Activated CD8-positive, alpha-beta memory T cell treated with anti-CD3 and anti-CD28 coated beads for 48 hours (primary cell): ENCODE data around the gene TOMM22.

Experiments used
- DNase-seq, 3 experiments: peaks; one replicate each; pipeline ENCODE4 v3.0.0-alpha.2; 2020; ENCODE audit warnings: low read depth in 2 of 3, low spot score in 2 of 3

Gene TOMM22

DNA sequence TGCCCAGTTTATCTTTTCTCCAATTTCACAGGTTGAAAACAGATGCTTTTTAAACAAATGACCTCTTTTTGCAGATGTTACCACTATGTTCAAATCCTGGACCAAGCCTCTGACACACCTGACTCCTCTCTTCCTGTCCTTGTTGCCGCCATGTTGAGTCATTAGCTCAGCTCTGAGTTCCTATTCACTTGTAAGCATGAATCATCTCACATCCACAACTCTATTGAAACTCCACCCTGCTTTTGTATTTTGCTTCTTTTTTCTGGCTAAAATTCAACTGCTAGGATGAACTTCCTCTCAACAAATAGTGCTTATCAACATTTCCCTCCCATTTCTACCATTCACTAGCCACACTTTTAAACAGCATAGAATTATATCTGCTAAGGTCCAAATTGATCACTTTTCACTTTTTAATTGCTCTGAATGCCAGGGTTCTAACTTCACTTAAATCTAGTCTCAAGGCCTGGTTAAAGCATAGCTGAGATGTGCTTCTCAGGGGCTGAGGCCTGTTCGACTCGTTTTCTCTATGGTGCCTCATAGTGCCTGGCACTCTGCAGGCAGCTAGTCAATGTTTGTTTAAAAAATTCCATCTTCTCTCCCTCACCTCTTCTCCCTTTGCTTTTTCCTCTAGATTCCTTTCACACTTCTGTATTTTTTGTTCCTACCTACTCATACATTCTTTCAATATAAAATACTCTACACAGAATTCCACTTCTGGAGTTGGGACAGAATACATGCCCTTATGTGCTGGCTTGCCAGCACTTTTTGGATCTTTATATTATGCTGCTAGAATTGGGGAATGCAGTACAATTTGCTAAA is 15.1 kb downstream of the TOMM22 start:
- DNase-seq: no peak

DNA sequence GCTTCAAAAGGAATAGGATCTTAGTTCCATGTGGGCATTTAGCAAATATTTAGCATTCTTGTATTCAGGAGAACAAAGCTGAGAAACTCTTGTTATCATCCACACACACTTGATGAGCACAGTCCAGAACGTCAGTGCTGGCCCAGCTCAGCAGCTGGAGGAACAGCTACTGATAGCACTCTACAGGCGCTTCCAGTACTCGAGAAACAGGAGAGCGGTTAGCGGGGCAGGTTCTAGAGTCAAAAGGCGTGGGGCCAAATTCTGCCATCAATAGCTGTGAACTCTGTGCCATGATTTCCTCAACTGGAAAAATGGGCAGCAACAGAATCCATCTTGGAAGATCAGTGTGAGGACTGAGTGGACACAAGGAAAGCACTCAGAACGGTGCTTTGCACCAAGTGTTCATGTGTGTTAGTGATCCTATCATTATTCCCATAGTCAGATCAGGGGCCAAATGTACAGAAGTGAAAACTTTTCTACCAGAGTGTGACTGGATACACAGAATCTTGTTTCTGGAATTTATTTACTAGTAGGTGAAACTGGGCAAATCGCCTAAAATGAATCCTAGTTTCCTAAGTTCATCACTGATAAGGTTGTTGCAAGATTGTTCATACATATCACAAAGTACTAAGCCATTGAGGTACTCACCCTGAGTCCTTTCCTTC is 15.8 kb downstream of the TOMM22 start:
- no peak for DNase-seq

DNA sequence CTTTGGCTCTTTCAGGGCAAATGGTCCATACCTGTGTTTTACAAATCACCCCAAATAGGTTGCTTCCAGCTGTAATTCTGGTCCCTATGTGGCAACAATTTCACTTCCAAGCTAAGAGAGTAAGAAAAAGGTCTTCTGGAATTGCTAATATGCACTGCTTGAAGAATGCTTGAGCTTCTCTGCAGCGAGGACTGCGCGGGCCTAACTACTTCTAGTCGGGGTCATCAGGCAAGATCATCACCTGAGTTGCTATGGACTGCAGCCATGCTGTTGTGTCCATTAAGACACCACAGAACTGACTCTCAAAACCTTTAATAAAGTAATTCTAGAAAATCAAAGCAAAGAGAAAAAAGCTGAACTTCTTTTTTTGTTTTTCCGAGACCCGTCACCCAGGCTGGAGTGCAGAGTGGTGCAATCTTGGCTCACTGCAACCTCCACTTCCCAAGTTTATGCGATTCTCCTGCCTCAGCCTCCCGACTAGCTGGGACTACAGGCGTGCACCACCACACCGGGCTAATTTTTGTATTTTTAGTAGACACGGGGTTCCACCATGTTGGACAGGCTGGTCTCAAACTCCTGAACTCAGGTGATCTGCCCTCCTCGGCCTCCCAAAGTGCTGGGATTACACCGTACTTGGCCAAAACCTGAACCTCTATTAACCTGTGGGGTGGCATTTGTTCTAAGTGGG is 16.8 kb downstream of the TOMM22 start:
- DNase-seq: no peak

DNA sequence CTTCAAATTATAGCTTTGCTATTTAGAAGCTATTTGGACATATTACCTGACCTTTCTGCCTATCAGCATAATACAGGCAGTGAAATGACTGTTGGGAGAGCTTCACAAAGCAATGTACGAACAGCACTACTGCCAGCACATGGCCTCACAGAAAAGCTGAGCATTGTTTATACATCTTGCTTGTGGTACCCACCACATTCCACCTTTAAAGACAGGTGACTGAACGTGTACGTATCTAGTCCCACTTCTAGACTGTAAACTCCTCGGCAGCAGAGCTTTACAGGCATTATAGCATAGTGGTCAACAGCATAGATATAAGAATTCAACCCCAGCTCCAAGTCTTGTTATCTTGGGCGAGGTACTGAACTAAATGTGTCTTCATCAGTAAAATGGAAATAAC is 17.4 kb downstream of the TOMM22 start:
- no peak for DNase-seq

DNA sequence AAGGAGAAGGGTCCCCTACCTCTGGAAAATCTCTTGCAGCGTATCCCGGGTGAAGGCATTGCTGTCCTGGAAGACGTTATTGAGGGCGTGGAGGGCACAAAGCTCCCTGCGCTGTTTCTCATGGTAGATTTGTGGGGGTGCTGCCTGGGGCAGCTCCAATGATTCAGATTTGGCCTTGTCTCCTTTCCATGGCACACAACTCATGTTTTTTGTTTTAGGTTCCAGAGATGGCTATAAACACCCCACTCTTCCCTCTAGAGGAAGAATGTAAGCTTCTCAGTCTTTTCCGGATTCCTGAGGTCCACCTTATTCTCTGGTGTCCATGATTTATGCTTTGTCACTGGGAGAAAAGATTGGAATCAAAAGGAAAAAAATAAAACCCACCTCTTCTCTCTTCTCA is 18.0 kb downstream of the TOMM22 start:
- no peak for DNase-seq

DNA sequence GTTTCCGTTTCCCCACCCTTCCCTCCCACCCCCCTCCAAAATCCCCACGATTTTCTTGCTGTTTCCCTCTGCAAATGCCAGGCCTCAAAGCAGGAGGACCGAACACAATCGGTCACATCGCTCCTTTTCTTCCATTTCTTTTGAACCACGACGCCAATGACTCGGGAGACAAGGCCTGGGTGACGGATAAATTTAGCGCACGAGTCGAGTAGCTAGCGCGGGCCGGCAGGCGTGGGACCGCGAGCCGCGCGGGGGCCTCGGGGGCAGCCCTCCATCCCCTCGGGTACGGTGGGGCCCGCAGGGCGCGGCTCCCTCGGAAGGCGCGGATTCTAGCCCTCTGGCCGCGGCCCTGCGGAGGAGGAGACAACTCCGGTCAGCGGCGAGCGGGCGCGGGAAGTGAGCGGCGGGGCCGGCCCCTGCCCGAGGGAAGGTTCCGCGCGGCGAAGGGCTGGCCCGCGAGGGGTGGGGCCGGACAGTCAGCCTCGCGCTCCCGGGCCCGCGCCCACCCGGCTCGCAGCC is 18.6 kb downstream of the TOMM22 start:
- peak in 2 of 3 experiments; percentile 15 to 17 for DNase-seq

DNA sequence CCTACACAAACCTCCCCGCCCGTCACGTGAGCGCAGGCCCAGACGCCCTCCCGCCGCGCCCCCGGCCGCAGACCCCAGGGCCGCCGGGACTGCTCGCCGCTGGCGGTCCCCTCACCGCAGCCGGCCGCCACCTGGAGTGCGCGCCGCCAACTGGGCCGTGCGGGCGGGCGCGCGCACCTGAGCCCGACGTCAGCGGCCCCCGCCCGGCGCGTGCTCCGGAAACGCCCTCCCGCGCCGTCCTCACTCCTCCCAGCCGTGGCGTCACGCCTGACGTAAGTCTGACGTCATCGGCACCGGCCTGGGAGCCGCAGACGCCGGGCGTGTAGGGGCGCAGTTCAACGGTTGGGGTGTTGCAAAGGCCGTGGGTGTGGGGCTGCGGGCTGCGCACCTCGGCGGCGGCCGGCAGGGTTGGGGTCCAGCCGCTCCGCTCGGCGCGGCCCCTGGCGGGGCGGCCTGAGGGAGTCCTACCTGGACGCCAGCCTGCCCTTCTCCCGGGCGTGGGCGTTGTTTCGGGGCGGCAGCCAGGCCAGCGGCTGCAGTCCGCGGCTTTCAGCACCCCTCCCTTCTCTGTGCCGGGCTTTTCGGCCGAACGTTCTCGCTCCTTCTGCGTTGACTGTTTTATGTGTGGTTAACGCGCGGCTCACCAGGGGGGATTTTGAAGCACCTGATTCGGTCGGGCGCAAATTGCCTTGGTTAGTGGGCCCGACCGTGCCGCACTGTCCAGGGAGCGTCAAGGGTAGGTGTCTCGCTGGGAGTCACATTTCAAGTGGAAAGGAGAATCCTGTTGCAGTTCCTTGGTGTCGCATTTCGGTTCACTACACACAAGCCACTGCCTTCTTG is 19.3 kb downstream of the TOMM22 start, which contains the start of gene JOSD1:
Gene JOSD1 (minus strand): TSS at position 155 of the 840 bp plus-strand sequence. CDS start 956 bp downstream, outside the sequence.
- DNase-seq: peak; percentile 95 to 100 (median 99)

DNA sequence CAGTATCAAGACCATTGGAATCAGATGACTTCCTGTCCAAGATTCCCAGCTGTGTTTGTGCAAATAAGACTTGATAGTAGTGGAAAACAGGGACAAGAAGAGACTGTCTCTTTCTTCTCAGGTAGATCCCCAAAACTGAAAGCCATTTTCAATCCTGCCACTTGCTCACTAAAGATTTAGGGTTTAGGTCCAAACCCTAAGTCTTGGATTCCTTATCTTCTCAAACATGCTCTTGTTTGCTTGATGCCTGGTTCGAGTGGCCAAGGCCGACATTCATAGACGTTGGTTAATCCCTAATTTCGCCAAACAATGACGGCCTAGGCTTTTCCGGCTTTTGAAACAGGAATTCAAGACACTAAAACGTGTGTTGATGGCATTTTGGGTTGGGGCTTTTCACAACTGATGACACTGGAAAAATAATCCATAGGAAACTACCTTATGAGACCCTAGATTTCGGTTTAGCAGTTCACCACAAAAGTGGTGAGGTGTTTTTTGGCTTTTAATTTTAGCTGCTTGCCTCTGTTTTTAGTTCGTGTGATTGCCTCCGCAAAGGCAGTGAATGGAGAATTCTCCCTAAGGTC is 23.0 kb downstream of the TOMM22 start:
- DNase-seq: no peak

DNA sequence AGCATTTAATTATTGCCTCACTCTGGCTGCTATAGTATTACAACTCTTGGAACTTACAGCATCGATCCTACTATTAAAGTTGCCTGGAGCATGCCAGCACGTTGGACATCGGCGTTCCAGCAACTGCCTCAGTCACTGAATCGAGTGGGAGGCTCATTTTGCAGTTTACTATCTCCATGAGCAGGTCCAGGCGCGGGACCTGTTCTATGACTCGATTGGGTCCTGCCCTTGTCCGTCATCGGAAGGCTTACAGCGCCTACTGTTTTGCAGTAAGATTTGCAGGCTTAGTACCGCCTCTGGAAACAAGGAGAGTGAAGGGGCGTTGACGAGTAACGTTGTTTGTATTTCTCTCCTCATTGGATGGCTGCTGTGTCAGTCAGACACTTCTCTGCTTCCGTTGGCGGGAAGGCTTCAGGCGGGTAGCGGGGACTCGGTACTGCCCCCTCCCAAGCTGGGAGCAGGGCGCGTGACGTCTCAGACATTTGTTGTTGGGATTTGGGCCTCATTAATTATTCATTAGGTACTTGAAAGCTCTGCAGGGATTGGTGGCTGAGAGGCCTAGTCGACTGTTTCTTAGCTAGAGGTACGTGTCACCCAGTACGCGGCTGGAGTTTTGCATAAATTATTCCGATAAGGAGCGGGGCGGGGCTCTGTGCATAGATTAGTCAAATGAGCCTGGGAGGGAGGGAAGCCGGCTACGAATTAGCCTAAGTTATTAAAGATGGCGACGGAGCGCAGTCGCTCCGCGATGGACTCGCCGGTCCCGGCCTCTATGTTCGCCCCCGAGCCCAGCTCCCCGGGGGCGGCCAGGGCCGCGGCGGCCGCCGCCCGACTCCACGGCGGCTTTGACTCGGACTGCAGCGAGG is 23.7 kb downstream of the TOMM22 start, which contains the start of gene GTPBP1:
Gene GTPBP1 (plus strand): TSS at position 710 of the 866 bp plus-strand sequence. CDS start 12 bp downstream, at position 722.
- peak; percentile 75 to 89 (median 86) for DNase-seq

DNA sequence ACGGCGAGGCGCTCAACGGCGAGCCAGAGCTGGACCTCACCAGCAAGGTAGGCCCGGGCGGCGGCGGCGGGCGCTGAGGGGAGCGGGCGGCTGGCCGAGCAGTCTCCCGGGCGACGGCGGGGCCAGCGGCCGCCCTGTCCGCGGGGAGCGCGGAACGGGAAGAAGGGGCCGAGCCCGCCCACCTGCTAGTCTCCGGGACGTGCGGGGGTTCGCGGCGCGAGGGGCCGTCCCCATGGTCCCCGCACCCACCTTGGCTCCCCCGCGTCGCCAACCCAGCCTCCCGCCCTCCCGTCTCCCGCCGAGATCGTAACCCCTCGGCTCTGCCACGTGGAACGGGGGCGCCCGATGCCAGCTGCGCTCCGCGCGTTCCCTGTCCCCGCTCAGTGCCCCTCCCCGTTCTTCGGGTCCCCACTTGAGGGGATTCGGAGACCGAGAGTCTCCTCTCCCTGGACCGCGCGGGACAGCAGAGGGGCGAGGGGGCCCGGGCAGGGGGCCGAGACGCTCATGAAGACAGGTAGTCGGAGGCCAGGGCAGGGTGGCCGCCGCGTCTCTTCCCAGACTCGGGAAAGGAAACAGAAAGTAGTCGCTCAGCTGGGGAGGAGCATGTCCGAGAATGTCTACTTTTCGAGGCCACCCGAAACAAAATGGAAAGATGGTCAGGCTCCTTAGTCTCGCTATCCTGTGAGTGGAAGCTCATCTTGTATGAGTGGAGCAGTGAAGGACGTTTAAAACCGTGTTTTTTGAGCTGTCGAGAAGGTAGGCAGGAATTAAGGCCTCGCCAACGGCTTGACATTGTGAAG is 24.5 kb downstream of the TOMM22 start:
- peak in 1 of 3 experiments; percentile 16 for DNase-seq

DNA sequence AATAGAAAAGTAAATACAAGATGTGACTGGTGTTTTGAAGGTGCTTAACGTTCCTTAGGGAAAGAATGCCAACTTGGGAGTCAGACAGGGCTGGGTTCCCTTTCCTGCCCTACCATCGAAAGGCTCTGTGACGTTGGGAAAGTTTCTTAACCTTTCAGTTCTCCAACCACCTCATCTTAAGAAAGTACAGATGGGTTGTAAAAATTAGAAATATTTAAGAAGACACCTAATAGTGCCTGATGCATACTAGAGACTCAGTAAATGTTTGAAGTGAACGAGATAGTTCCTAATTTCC is 25.1 kb downstream of the TOMM22 start:
- no peak for DNase-seq

DNA sequence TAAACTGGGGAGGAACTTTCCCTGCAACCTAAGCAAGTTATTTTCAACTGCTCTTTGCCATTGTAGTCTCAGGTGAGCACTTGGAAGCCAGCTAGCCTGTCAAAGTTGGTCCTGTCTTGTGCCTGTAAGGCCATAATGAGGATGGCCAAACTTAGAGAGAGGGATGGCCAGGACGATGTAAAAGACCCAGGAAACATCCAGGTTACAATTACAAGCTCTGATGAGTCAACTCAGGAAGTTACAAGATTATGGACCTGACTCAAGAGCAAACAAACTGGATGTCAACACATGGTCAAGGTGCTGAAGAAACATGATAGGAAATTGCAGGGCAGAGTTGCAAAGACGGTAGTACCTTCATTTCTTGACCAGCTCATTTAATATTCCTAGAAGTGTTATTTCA is 25.6 kb downstream of the TOMM22 start:
- DNase-seq: no peak

DNA sequence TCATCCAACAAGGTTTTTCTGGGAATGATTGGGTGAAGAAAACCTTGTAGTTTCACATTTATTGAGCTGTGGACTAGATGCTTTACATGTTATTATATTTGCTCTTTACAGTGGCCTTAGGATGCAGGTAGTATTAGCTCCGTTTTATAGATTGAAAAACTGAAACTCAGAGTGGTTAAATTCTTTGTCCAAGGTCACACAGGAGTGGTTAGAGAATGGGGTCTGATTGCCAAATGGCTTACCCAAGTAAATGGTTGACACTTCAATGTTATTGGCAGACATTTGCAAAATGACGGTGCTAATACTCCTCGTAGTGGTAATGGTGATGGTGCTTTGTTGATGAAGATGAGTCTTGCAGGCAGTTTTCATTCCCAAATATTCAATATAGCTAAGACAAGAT is 26.2 kb downstream of the TOMM22 start:
- no peak for DNase-seq

DNA sequence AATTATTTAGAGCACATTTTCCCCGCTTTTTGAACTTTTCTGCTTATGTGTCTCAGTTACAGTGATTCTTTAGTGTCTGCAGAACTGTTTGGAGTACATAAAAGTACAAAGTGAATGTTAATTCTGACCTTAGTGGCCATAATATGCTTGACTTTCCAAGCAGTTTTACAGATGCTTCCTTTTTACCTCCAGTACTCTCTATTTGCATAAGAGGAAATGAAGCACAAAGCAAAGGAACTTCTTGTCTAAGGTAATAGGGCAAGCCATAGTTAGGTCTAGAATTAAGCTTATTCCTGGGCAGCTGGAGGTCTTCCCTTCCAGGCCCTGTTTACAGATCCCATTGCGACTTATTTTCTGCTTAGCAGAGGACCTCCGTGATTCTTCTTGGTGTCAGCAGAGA is 27.5 kb downstream of the TOMM22 start:
- no peak for DNase-seq

DNA sequence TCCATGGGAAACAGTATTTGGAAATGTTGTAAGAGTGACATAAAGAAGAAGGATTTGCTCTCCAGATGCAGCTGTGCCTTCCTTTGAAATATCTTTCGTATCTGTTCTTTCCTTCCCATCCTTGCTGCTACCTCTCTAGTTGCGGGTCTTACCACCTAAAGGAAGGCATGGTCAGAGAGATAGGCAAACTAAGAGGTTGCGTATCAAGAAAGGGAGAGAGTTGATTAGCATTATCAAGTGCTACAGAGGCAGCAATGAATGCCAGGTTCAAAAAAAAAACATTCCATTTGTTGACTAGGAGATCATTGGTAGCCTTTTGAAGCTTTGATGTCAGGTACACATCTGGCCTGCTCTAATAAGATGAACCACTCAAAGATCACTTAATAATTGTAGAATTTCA is 28.6 kb downstream of the TOMM22 start:
- no peak for DNase-seq

DNA sequence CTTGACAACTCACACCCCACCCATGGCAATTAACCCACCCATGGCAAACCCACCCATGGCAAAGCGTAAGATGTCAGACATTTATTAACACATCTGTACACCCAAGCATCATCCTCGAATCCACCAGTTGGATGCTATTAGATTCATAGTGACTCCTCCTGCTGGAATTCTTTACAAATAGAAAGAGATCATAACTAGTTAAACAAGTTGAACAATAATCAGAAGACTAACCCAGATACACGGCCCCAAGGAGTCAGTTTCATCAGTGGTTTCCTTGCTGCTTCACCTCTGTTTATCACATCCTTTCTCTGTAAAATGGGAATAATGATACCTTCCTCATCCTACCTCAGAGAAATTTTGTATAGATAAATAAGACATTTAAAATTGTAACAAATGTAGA is 29.1 kb downstream of the TOMM22 start:
- DNase-seq: no peak

DNA sequence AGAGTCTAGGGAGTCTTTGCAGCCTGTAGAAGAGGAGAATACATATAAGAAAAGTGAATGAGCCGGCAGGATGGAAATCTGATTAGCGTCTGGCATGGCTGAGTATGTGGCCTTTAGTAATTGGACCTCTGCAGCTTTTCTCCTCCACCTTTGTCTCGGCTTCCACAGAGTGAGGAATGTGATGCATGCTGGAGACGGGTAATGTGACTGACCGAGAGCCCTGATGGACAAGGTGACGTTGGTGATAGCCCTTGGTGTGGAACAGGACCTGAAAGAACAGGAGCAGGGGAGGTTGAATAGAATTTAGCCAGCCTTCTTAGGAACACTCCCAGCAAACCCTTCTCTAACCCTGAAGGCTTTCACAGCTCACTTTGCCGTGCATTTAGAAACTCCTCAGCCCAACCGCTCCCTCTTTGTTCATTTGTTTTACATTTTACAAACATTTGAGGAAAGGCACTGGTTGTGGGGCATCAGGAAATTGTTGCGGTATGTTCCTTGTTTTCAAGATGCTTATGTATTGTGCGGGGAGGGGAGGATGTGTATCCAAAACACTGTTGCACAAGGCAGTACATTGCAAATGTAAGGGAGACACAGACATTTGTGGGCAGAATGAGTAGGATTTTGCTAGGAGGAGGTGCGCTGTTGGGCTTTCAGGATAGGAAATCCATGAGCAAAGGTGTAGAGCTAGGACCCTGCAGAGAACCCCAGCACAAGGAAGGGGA is 30.9 kb downstream of the TOMM22 start:
- DNase-seq: no peak

DNA sequence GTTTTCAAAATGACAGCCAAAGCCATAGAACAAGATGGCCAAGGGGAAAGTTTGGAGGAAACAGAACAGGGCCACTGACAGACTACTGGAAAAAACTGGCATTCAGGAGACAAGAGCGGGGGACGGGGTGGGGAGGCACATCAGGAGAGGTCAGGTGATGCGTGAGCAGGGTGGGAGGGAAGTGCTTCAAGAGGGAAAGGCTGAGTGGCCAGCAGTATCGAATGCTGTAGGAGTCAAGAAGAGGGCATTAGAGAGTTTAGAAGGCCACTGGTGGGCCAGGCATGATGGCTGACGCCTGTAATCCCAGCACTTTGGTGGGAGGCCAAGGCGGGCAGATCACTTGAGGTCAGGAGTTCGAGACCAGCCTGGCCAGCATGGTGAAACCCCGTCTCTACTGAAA is 32.2 kb downstream of the TOMM22 start:
- DNase-seq: no peak
